Measurements from ENCODE around the gene GNA15. TPM values are rescaled to one million over a fixed set of nuclear protein-coding genes. Genes with fewer than 3 reads are reported as not detected.
A peak's percentile ranks its signal among the peaks of the same experiment; 100 is the strongest.

Gene GNA15
- total and polyA plus RNA-seq, 12 donors, result 0.61 to 16.3 (median 6.8) TPM

- TF ChIP-seq POLR2A (IDR thresholded peaks at IDR 0.05) (no peak), CTCF (IDR thresholded peaks at IDR 0.05) (no peak)
- Histone ChIP-seq H3K27me3 (no peaks in the 10 kb centered on the region), H3K4me1 (replicated peaks in 1 of 2) (peaks cover 20 to 35% of the 10 kb centered on the region in 2 donors), H3K9me3 (replicated peaks in 1 of 3) (no peaks in the 10 kb centered on the region), H3K4me3 (peak overlapping the region in 2 of 4 donors; percentile 60 to 100), H3K27ac (peak overlapping the region in 3 of 5 donors; percentile 83 to 94 (median 84)), H3K36me3 (replicated peaks in 1 of 2) (no peaks in the 10 kb centered on the region)
- DNase-seq, result peak in 6 of 7 donors; percentile 14 to 90 (median 74)
- intact Hi-C loops (cut with DNase I), result no loop called here
- 10 to 16% (median 16%) methylated on average over 13 to 14 of the region's 14 CpGs for WGBS, 4 donors
Measured at GRCh38 chr19:3184847-3185460, 49.1 kb downstream of the GNA15 start.

GRCh38 chr19:3185461-3186159 lies 49.8 kb downstream of the GNA15 start, which contains the start of gene NCLN:
NCLN (plus strand) TSS chr19:3185930; CDS start chr19:3186031, 101 bp downstream.
- intact Hi-C loops (cut with DNase I), result no loop called here
- peak within 1 kb of the TSS; percentile 67 to 94 (median 83) for H3K27ac ChIP-seq
- H3K4me3 ChIP-seq, result peak within 1 kb of the TSS; percentile 60 to 100 (median 84)
- H3K4me1 ChIP-seq (replicated peaks in 1 of 2), result peaks cover 26 to 41% of the 10 kb centered on the region in 2 donors
- WGBS, 4 donors, result 0 to 1% (median 1%) methylated on average over 17 to 69 of the region's 69 CpGs
- peak; percentile 58 to 85 for TF ChIP-seq POLR2A (IDR thresholded peaks at IDR 0.05)
- no peak for TF ChIP-seq CTCF (IDR thresholded peaks at IDR 0.05)
- H3K36me3 ChIP-seq (replicated peaks in 1 of 2), result no peaks in the 10 kb centered on the region
- no peaks in the 10 kb centered on the region for H3K9me3 ChIP-seq (replicated peaks in 1 of 3)
- peak; percentile 94 to 97 (median 95) for DNase-seq
- H3K27me3 ChIP-seq, result no peaks in the 10 kb centered on the region

GRCh38 chr19:3186160-3186688 lies 50.4 kb downstream of the GNA15 start:
- 0 to 2% (median 0%) methylated on average over 10 to 38 of the region's 38 CpGs for WGBS, 4 donors
- DNase-seq, result no peak
- intact Hi-C loops (cut with DNase I), result no loop called here
- Histone ChIP-seq H3K36me3 (replicated peaks in 1 of 2) (no peaks in the 10 kb centered on the region), H3K27ac (peak overlapping the region; percentile 39 to 94 (median 83)), H3K4me1 (replicated peaks in 1 of 2) (peaks cover 31 to 43% of the 10 kb centered on the region in 2 donors), H3K9me3 (replicated peaks in 1 of 3) (no peaks in the 10 kb centered on the region), H3K27me3 (no peaks in the 10 kb centered on the region), H3K4me3 (peak overlapping the region; percentile 60 to 100 (median 84))
- TF ChIP-seq POLR2A (IDR thresholded peaks at IDR 0.05), result no peak
- no peak for TF ChIP-seq CTCF (IDR thresholded peaks at IDR 0.05)

All from adrenal gland (tissue), 12 donors.